GM12872 (cell line): ENCODE measurements around the gene DLG2.

Source experiments
- TF ChIP-seq, protein P1 (sequence below): IDR thresholded peaks from 3 replicates; pipeline ENCODE4 v1.5.1; 2011; ENCODE audit warnings: low read depth, mild to moderate bottlenecking, low read length, moderate library complexity; ENCODE audit not compliant: insufficient read depth

DLG2 gene

DNA sequence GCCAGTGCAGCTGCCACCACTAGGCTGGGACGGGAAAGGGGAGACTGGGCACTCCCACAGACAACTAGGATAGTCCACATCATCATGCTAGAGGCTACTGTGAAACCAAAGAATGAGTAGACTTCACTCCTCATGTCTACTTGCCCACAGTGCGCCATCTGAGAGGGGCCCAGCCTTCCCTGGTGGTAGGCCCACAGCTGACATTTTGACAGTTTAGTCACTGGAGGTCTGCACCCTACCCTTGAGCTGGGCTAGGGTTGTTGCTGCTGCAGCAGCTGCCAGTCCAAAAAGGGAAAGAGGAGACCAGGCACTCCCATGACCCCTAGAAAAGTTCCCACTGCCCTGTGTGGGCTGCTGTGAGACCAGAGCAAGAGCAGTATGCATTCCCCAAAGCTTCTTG lies 141.2 kb downstream of the DLG2 start:
- TF ChIP-seq, protein P1, sequence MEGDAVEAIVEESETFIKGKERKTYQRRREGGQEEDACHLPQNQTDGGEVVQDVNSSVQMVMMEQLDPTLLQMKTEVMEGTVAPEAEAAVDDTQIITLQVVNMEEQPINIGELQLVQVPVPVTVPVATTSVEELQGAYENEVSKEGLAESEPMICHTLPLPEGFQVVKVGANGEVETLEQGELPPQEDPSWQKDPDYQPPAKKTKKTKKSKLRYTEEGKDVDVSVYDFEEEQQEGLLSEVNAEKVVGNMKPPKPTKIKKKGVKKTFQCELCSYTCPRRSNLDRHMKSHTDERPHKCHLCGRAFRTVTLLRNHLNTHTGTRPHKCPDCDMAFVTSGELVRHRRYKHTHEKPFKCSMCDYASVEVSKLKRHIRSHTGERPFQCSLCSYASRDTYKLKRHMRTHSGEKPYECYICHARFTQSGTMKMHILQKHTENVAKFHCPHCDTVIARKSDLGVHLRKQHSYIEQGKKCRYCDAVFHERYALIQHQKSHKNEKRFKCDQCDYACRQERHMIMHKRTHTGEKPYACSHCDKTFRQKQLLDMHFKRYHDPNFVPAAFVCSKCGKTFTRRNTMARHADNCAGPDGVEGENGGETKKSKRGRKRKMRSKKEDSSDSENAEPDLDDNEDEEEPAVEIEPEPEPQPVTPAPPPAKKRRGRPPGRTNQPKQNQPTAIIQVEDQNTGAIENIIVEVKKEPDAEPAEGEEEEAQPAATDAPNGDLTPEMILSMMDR = no peak

DNA sequence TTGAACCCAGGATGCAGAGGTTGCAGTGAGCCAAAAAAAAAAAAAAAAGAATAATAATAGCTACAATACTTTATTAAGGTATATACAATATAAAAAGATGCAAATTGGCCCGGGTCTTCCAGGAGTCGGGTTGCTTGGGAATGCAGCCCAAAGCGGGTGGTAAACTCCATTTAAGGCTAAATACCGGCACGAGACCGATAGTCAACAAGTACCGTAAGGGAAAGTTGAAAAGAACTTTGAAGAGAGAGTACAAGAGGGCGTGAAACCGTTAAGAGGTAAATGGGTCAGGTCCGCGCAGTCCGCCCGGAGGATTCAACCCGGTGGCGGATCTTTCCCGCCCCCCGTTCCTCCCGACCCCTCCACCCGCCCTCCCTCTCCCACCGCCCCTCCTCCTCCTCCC lies 143.3 kb downstream of the DLG2 start:
- TF ChIP-seq, protein P1 = no peak

DNA sequence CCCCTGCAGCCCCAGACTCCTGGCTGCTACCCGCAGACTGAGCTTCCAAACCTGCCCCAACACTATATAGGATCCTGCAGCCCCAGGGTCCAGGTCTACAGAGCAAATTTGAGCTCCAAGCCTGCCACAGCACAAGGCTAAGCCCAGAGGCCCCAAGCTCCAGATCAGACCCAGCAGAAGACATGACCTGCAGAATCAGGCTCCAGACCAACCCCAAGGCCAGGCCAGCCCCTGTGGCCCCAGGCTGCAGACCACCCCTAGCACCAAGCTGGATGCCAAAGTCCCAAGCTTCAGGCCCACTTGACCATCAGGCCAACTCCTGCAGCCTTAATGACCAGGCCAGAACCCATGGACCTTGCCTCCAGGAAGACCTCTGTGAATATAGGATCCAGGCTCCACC lies 145.3 kb downstream of the DLG2 start:
- TF ChIP-seq, protein P1 = no peak

DNA sequence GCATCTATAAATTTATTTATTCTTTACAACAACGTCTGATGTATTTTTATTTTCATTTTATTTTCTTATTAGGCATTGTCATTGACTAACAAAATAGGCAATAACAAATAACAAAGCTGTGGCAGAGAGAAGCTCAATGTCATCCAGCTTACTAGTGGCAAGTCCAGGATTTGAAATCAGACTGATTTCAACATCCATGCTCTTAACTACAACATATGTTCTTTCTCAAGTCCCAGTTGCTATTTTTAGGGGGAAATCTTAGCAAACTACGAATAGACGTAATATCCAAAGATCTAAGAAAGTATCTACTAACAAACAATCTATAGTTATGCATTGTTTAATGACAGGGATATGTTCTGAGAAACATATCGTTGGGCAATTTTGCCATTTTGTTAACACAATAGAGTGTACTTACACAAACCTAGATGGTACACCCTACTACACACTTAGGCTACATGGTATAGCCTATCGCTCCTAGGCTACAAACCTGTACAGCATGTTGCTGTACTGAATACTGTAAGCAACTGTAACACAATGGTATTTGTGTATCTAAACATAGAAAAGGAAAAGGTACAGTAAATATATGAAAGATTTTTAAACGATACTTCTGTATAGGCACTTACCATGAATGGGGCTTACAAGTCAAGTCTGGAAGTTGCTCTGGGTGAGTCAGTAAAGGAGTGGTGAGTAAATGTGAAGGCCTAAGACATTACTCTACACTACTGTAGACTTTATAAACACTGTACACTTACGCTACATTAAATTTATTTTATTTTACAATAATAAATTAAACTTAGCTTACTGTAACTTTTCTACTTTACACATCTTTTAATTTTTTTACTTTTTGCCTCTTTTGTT lies 151.3 kb downstream of the DLG2 start:
- TF ChIP-seq, protein P1 = no peak

DNA sequence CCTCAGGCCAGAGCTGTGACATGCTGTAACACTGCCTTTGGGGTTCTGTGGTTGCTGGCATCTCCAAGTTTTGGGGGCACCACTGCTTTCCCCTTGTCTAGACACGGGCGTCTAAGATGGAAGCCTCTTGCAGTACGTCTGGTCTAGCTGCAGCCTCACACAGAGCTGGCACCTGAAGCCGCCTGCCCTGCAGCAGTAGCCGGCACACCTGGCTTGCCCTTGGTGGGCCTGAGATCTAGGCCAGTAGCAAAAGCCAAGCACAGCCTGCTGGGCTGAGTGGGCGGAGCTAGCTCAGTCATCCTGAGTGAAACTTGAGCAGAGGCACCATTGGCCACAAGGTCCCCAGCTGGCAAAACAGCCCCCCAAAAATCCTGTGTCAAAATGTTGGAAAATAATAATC lies 154.2 kb downstream of the DLG2 start:
- TF ChIP-seq, protein P1 = no peak

DNA sequence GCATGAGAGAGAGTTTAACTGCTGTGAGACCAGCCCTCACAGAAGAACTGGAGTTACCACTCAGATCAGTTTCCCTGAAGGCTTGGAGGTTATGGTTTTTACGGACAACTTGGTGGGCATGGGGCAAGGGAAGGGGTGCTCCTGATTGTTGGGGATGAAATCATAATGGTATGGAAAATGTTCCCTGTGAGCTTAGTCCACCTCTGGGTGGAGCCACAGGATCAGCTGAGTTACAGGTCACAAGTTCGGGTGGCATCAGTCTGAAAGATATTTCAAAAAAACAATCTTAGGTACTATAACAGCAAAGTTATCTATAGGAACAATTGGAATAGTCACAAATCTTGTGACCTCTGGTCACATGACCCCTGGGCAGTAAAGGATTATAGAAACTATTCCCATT lies 162.9 kb downstream of the DLG2 start:
- TF ChIP-seq, protein P1 = no peak

DNA sequence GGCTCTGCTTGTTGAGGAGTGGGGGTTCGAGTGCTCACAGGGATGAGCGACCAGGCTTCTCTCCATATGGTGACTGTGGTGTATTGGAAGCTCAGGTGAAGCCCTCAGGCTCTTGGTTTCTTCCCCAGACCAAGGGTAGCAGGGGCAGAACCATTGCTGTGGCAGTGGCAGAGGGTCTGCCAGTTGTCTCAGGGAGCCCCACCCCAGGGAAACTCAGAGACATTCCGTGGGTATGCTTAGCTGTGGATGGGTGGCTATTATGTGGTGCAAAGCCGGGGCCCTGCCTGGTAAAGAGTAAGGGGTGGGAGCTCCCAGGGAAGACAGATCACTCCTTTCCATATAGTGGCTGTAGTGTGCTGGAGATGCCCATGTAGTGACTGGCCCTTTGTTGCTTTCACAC lies 167.8 kb downstream of the DLG2 start:
- TF ChIP-seq, protein P1 = no peak

DNA sequence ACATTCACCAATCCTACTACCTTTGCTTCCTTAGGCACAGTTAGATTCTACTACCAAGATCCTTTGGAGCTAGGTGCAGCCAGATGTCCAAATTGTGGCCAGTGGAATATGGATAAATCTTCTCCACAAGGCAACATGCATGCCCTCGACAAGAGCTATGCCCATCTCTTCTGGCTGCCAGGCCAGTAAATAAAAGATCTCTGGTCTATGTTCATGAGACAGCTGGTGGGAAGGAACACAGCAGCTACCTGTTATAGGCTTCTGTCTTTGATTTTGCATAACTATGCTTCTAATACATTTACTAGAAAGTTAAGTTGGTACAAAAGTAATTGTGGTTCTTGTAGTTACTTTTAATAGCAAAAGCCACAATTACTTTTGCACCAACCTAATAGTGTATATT lies 182.7 kb downstream of the DLG2 start:
- TF ChIP-seq, protein P1 = no peak
